MCF 10A (cell line): ENCODE results near the gene GSG1L. TPM values are rescaled to one million over a fixed set of nuclear protein-coding genes. Genes with fewer than 3 reads are reported as not detected.

Experiments used
- BruUV-seq: library from RNA; stranded (reverse); fragments of 400-500 nt; replicated peaks from 2 replicates; lab custom pipeline; 2021; lab: Mats Ljungman, UMichigan
- CTCF ChIA-PET: fragments of 300-600 bp; sonication (Branson Sonifier 250); formaldehyde crosslinking; extraction: SDS; loops from one replicate; lab custom pipeline; 2021; ENCODE audit warnings: antibody characterized with exemption, inconsistent platforms; lab: Yijun Ruan, JAX
- POLR2A ChIA-PET: fragments of 300-600, 350-650 bp; sonication (Branson Sonifier 250); formaldehyde crosslinking; extraction: SDS; loops from one replicate; lab custom pipeline; 2020; ENCODE audit warnings: antibody characterized with exemption, inconsistent platforms; lab: Yijun Ruan, JAX
- DNase-seq: peaks from one replicate; pipeline ENCODE4 v3.0.0-alpha.2; 2018; ENCODE audit not compliant: unreplicated experiment
- H3K27ac Mint-ChIP-seq: one replicate; pipeline ENCODE4 v1.8.0; 2022; ENCODE audit warnings: mild to moderate bottlenecking, low read depth, mixed read lengths; ENCODE audit not compliant: unreplicated experiment
- H3K27me3 Mint-ChIP-seq: one replicate; pipeline ENCODE4 v1.8.0; 2022; ENCODE audit warnings: mixed read lengths; ENCODE audit not compliant: insufficient read depth, unreplicated experiment
- H3K36me3 Mint-ChIP-seq: one replicate; pipeline ENCODE4 v1.8.0; 2022; ENCODE audit warnings: mild to moderate bottlenecking, moderate library complexity, mixed read lengths; ENCODE audit not compliant: insufficient read depth, unreplicated experiment
- H3K4me1 Mint-ChIP-seq: one replicate; pipeline ENCODE4 v1.8.0; 2022; ENCODE audit warnings: mixed read lengths; ENCODE audit not compliant: insufficient read depth, unreplicated experiment
- H3K4me3 Mint-ChIP-seq: one replicate; pipeline ENCODE4 v1.8.0; 2022; ENCODE audit warnings: mild to moderate bottlenecking, moderate library complexity, mixed read lengths; ENCODE audit not compliant: unreplicated experiment
- H3K9me3 Mint-ChIP-seq: one replicate; pipeline ENCODE4 v1.8.0; 2022; ENCODE audit warnings: mixed read lengths; ENCODE audit not compliant: unreplicated experiment
- CTCF ChIP-seq: fragments of 200-600 bp; IDR thresholded peaks from one replicate; pipeline ENCODE4 v1.8.0; 2022; ENCODE audit warnings: antibody characterized with exemption, mild to moderate bottlenecking; ENCODE audit not compliant: unreplicated experiment
- intact Hi-C: fragments of 100-400 bp; cut with micrococcal nuclease; formaldehyde crosslinking; loops from 2 replicates; pipeline ENCODE4 v1.14.1; 2022
- total RNA-seq: library from RNA; stranded (reverse); gene quantifications from 2 replicates; pipeline ENCODE4 v1.2.3, GENCODE V29; 2022

GSG1L gene
- total RNA-seq, 1 experiment from 2014 or later: not detected

- Mint-ChIP-seq H3K9me3 (no peaks in the 10 kb centered on the region), H3K27ac (no peak overlapping the region), H3K27me3 (peaks cover 67% of the 10 kb centered on the region), H3K4me3 (no peak overlapping the region), H3K4me1 (no peaks in the 10 kb centered on the region), H3K36me3 (no peaks in the 10 kb centered on the region)
- intact Hi-C loops: no loop called here
- DNase-seq: no peak
- no peak for TF ChIP-seq CTCF
- ChIA-PET CTCF (interaction anchor here (1.4 to 1.5 kb wide), 2 partner anchors 12 to 14 kb away, joined by 3 to 6 read pairs; no protein-coding TSS in a partner anchor), POLR2A (no interaction called here)
- BruUV-seq: no TSS peak
These were observed 5.6 kb downstream of the GSG1L start for GRCh38 chr16:28057949-28058348.

DNA sequence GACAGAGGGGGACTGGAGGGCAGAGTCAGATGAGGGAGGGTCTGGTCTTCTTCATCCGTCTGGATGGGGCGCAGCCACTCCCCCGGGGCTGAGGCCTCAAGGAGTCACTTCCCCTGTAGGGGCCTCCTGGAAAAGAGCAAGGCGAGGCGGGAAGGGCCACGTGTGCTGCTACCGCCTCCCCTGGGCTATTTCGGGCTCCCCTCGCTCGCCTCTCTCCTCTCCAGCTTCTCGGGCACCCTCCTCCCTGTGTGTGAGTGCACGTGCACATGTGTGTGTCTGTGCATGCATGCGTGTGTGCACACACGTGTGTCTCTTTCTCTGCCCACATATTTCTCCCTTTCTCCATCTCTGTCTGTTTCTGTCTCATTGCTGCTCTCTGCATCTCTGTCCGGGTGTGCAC lies 10.1 kb downstream of the GSG1L start:
- intact Hi-C loops: no loop called here
- ChIA-PET CTCF (no interaction called here), POLR2A (no interaction called here)
- no peaks in the 10 kb centered on the region for H3K4me1 Mint-ChIP-seq
- peak overlapping the region; percentile 6 for H3K27ac Mint-ChIP-seq
- H3K9me3 Mint-ChIP-seq: no peaks in the 10 kb centered on the region
- H3K36me3 Mint-ChIP-seq: no peaks in the 10 kb centered on the region
- peaks cover 33% of the 10 kb centered on the region for H3K27me3 Mint-ChIP-seq
- no peak for TF ChIP-seq CTCF
- no TSS peak for BruUV-seq
- no peak for DNase-seq
- H3K4me3 Mint-ChIP-seq: no peak overlapping the region

DNA sequence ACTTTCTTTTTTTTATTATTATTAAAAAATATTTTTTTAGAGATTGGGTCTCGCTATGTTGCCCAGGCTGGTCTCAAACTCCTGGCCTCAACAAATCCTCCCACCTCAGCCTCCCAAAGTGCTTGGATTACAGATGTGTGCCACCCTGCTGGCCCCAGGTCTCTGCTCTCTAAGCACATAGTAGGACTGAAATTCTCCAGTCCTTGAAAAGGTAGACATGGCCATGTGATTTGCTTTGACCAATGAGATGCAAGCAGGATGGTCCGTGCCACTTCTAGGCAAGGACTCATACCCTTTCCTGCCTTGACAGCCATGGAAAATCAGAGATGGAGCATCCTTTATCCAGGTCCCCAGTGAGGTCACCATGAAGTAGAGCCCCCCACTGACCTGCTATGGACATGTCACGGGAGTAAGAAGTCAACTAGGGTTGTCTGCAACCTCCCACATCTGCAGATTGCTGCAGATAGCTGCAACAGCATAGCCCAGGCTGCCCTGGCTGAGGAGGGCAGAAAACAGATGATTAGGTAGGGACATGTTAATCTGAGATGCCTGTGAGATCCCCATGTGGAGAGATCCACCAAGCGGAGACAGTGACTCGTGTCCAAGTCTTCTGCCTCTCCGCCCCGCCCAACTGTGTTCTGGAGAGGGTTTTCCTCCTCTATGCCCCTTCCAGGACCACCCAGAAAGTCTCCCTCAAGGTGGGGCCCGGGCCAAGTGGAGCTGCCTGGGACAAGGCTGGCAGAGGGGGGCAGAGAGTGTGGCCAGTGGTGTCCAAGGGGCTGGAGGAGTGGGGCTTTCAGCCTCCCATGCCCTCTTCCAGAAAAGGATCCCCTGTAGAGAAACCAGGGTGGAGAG lies 11.0 kb downstream of the GSG1L start:
- Mint-ChIP-seq H3K36me3 (no peaks in the 10 kb centered on the region), H3K27me3 (peaks cover 27% of the 10 kb centered on the region), H3K4me3 (no peak overlapping the region), H3K9me3 (no peaks in the 10 kb centered on the region), H3K4me1 (no peaks in the 10 kb centered on the region), H3K27ac (no peak overlapping the region)
- intact Hi-C loops: no loop called here
- no TSS peak for BruUV-seq
- TF ChIP-seq CTCF: no peak
- no peak for DNase-seq
- ChIA-PET CTCF (interaction anchor here (0.7 kb wide), 1 partner anchor 183 kb away, joined by 3 read pairs; no protein-coding TSS in a partner anchor), POLR2A (no interaction called here)

- TF ChIP-seq CTCF: no peak
- CTCF ChIA-PET: interaction anchor here (0.7 to 1.3 kb wide), 3 partner anchors 19 to 1724 kb away, joined by 3 to 9 read pairs (median 3); no protein-coding TSS in a partner anchor
These were observed 12.0 kb downstream of the GSG1L start for GRCh38 chr16:28051486-28051885.

More at GRCh38 chr16:28051486-28051885, 12.0 kb downstream of the GSG1L start:
- DNase-seq: no peak
- Mint-ChIP-seq H3K4me1 (no peaks in the 10 kb centered on the region), H3K36me3 (peaks cover 5% of the 10 kb centered on the region), H3K27me3 (peaks cover 17% of the 10 kb centered on the region), H3K4me3 (no peak overlapping the region), H3K9me3 (no peaks in the 10 kb centered on the region), H3K27ac (no peak overlapping the region)
- BruUV-seq: no TSS peak
- POLR2A ChIA-PET: no interaction called here
- intact Hi-C loops: no loop called here
